GM23338 (cell line): ENCODE data around the gene ERC1.

Experiments
- CREB1 ChIP-seq: fragments of 250-450 bp; sonication (Bioruptor Pico); IDR thresholded peaks from 2 replicates; pipeline ENCODE4 v1.5.0; 2020; ENCODE audit warnings: low read depth, mild to moderate bottlenecking, moderate library complexity
- CTCF ChIP-seq, 2 experiments: fragments of 200-600 bp in 1 of 2; sonication (generic) in 1 of 2; conservative IDR thresholded peaks; 2 replicates each; pipeline versions ENCODE4 v1.5.1 to v1.6.1; 2016 to 2017; ENCODE audit warnings: antibody characterized with exemption in 2 of 2, low read depth in 2 of 2, mild to moderate bottlenecking in 2 of 2, moderate library complexity in 1 of 2
- EZH2 ChIP-seq: fragments of 200-600 bp; sonication (generic); IDR thresholded peaks from one replicate; pipeline ENCODE4 v1.8.0; 2017; ENCODE audit warnings: antibody characterized with exemption, mild to moderate bottlenecking, low read depth; ENCODE audit not compliant: unreplicated experiment
- EZH2phosphoT487 ChIP-seq: fragments of 200-600 bp; sonication (generic); IDR thresholded peaks from one replicate; pipeline ENCODE4 v1.8.1; 2018; ENCODE audit warnings: antibody characterized with exemption; ENCODE audit not compliant: unreplicated experiment
- POLR2AphosphoS5 ChIP-seq: IDR thresholded peaks from 2 replicates; pipeline ENCODE4 v1.6.1; 2016; ENCODE audit warnings: antibody characterized with exemption, low read depth
- REST ChIP-seq: IDR thresholded peaks from one replicate; pipeline ENCODE4 v1.6.1; 2018; ENCODE audit warnings: antibody characterized with exemption; ENCODE audit not compliant: unreplicated experiment
- STAT1 ChIP-seq: IDR thresholded peaks from one replicate; pipeline ENCODE4 v1.6.1; 2016; ENCODE audit warnings: antibody characterized with exemption; ENCODE audit not compliant: unreplicated experiment
- TF ChIP-seq, protein P1 (sequence below): IDR thresholded peaks from 2 replicates; pipeline ENCODE4 v1.6.1; 2016; ENCODE audit warnings: antibody characterized with exemption

DNA sequence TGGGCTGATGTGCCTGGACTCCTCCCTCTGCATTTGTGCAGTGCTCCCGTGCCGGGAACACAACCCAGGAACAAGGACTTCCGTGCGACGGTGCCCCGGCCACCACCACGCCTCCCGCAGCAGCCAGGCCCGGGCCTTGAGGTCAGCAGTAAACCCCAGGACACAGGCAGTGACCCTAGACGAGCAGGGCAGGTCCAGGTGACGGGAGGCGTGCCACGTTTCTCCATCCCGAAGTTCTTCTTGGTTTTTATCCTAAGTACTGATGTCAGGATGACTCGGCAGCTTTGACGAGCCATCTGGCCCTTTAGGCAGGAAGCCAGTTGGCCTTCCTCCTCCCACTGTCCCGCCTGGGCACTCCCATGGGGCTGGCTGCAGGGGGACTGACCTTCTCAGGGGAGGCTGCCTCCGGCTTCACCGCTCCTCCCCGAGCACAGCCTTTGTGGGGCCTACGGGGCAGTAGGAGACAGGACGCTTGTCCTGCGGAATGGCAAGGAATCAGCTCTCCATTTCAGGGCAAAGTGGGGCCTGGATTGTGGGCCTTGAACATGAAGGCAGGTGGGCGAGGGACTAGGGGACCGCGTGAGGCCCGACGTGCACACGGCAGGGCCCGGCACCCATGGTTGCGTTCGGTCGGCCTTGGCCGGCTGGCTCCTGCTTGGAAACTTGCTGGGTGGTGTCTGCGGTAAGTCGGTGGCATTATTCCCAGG lies 509.2 kb downstream of the ERC1 start:
- TF ChIP-seq POLR2AphosphoS5: no peak
- TF ChIP-seq CTCF (conservative IDR thresholded peaks at IDR 0.05; ENCODE audit: low read depth in 2 of 2): no peak
- TF ChIP-seq CREB1: no peak
- no peak for TF ChIP-seq REST
- no peak for TF ChIP-seq STAT1
- TF ChIP-seq EZH2: no peak
- TF ChIP-seq, protein P1, sequence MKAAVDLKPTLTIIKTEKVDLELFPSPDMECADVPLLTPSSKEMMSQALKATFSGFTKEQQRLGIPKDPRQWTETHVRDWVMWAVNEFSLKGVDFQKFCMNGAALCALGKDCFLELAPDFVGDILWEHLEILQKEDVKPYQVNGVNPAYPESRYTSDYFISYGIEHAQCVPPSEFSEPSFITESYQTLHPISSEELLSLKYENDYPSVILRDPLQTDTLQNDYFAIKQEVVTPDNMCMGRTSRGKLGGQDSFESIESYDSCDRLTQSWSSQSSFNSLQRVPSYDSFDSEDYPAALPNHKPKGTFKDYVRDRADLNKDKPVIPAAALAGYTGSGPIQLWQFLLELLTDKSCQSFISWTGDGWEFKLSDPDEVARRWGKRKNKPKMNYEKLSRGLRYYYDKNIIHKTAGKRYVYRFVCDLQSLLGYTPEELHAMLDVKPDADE: no peak
- TF ChIP-seq EZH2phosphoT487: no peak
